Measurements from ENCODE around the gene FLNB.

Gene FLNB

DNA sequence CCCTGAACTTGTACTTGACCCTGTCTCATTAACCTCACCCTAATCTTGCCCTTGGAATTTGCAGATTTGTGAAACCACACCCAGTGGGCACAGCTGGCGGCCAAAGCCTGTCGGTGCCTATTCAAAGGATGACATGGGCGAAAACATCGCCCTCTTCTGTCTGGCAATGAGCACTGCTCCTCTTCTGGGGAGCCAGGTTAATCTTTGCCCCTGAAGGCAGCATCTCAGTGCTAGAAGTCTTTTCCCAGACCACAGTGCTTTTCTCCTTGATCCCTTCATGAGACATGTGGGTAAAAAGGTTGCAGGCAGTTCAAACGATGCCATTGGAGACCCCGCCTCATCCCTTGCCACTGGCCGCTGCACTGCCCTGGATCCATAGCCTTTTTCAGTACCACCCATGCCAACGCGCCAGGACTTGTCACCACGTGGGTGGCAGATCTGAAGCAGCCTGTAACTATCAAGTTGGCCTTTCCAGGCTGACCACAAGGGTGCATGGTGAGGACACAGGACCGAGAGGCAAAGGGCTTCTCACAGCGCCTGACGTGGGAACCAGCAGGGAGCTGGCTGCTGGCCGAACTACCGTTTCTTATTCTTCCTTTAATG is 209.1 kb downstream of the FLNB start:
- DNase-seq = peak; percentile 58

- no peak for DNase-seq
Measured at GRCh38 chr3:58218904-58219303, 210.7 kb downstream of the FLNB start.

Data from CD4-positive, alpha-beta T cell treated with Interleukin-4 for 4 hours (primary cell).